Panc1 (cell line): ENCODE results near the gene WNT1. TPM values are rescaled to one million over a fixed set of nuclear protein-coding genes. Genes with fewer than 3 reads are reported as not detected.
A peak's percentile ranks its signal among the peaks of the same experiment; 100 is the strongest.

Experiments used
- ATAC-seq: fragments of 200-7000 bp; cut with Tn5 transposase; 2 replicates; pipeline ENCODE4 v1.9.1; 2020; ENCODE audit warnings: mild to moderate bottlenecking, moderate library complexity
- BruUV-seq: library from RNA; stranded (reverse); fragments of 400-500 nt; replicated peaks from 2 replicates; lab custom pipeline; 2021; lab: Mats Ljungman, UMichigan
- CTCF ChIA-PET: fragments of 300-600 bp; sonication (Branson Sonifier 250); formaldehyde crosslinking; loops from one replicate; lab custom pipeline; 2022; ENCODE audit warnings: antibody characterized with exemption; lab: Charles Lee
- POLR2A ChIA-PET: fragments of 300-600 bp; sonication (Branson Sonifier 250); formaldehyde crosslinking; loops from one replicate; lab custom pipeline; 2022; ENCODE audit warnings: antibody characterized with exemption; lab: Charles Lee
- DNase-seq: peaks from one replicate; pipeline ENCODE4 v3.0.0-alpha.2; 2010; ENCODE audit warnings: low read depth, low spot score
- H3K27ac ChIP-seq: 2 replicates; pipeline ENCODE4 v1.5.1; 2011; ENCODE audit warnings: mild to moderate bottlenecking, low read length, inconsistent platforms
- H3K27me3 ChIP-seq: fragments of 200-500 bp; sonication (Bioruptor generic); 2 replicates; pipeline ENCODE4 v1.6.0; 2014; ENCODE audit warnings: low read length, inconsistent platforms; ENCODE audit not compliant: control insufficient read depth, insufficient read depth
- H3K36me3 ChIP-seq: fragments of 200-500 bp; sonication (Bioruptor generic); 2 replicates; pipeline ENCODE4 v1.5.1; 2014; ENCODE audit warnings: inconsistent platforms, mild to moderate bottlenecking, low read length, moderate library complexity; ENCODE audit not compliant: control insufficient read depth, insufficient read depth
- H3K4me1 ChIP-seq: 2 replicates; pipeline ENCODE4 v1.5.1; 2011; ENCODE audit warnings: inconsistent platforms, mild to moderate bottlenecking, low read length, moderate library complexity; ENCODE audit not compliant: control insufficient read depth, insufficient read depth
- H3K4me3 ChIP-seq, 2 experiments: 2 replicates each; pipeline ENCODE4 v1.5.1; 2011 to 2012; ENCODE audit warnings: low read depth in 2 of 2, low read length in 2 of 2, mild to moderate bottlenecking in 2 of 2, inconsistent platforms in 1 of 2, moderate library complexity in 1 of 2
- H3K9me3 ChIP-seq: fragments of 200-500 bp; sonication (Bioruptor generic); 2 replicates; pipeline ENCODE4 v1.5.1; 2014; ENCODE audit warnings: low read depth, mild to moderate bottlenecking, inconsistent platforms, low read length, moderate library complexity; ENCODE audit not compliant: control insufficient read depth, insufficient read depth
- POLR2AphosphoS5 ChIP-seq: IDR thresholded peaks from 2 replicates; pipeline ENCODE4 v1.6.1; 2012; ENCODE audit warnings: mild to moderate bottlenecking, low read depth, low read length, moderate library complexity
- TCF7L2 ChIP-seq: IDR thresholded peaks from 2 replicates; pipeline ENCODE4 v1.6.1; 2011; ENCODE audit warnings: mild to moderate bottlenecking, low read depth, low read length, inconsistent platforms
- in situ Hi-C: cut with HindIII; loops from 2 replicates; pipeline ENCODE4 v1.10.0; 2016; ENCODE audit warnings: low sequenced_read_pairs, low pct_unique_long_range_greater_than_20kb
- intact Hi-C: fragments of 100-400 bp; cut with micrococcal nuclease; formaldehyde crosslinking; loops from one replicate; pipeline ENCODE4 v1.10.0; 2022; ENCODE audit not compliant: unreplicated experiment
- total RNA-seq: library from RNA; stranded (reverse); gene quantifications from one replicate; pipeline ENCODE4 v1.2.1, GENCODE V29; 2021; ENCODE audit not compliant: unreplicated experiment
- TF ChIP-seq, protein P1 (sequence below), 2 experiments: IDR thresholded peaks; 2 replicates each; pipeline ENCODE4 v1.6.1; 2011 to 2012; ENCODE audit warnings: low read depth in 2 of 2, control low read depth in 1 of 2, low read length in 1 of 2, mild to moderate bottlenecking in 1 of 2, moderate library complexity in 1 of 2; ENCODE audit not compliant: insufficient read depth in 1 of 2
- TF ChIP-seq, protein P2 (sequence below): fragments of 450-650 bp; IDR thresholded peaks from 2 replicates; pipeline ENCODE4 v1.5.1; 2017; ENCODE audit warnings: mild to moderate bottlenecking

Gene WNT1
- total RNA-seq, 1 experiment from 2014 or later, result not detected

- Histone ChIP-seq H3K27me3 (no peaks in the 10 kb centered on the region), H3K4me3 (no peak overlapping the region), H3K9me3 (no peaks in the 10 kb centered on the region), H3K4me1 (peaks cover 20% of the 10 kb centered on the region), H3K27ac (no peak overlapping the region), H3K36me3 (no peaks in the 10 kb centered on the region)
- intact Hi-C loops (no loop called here), in situ Hi-C loops (no loop called here)
- DNase-seq, result no peak
- ChIA-PET CTCF (no interaction called here), POLR2A (no interaction called here)
- no TSS peak for BruUV-seq
- no peak for ATAC-seq
- no peak for TF ChIP-seq POLR2AphosphoS5
Observed at GRCh38 chr12:48969833-48970701, 8.1 kb upstream of the WNT1 start.

DNA sequence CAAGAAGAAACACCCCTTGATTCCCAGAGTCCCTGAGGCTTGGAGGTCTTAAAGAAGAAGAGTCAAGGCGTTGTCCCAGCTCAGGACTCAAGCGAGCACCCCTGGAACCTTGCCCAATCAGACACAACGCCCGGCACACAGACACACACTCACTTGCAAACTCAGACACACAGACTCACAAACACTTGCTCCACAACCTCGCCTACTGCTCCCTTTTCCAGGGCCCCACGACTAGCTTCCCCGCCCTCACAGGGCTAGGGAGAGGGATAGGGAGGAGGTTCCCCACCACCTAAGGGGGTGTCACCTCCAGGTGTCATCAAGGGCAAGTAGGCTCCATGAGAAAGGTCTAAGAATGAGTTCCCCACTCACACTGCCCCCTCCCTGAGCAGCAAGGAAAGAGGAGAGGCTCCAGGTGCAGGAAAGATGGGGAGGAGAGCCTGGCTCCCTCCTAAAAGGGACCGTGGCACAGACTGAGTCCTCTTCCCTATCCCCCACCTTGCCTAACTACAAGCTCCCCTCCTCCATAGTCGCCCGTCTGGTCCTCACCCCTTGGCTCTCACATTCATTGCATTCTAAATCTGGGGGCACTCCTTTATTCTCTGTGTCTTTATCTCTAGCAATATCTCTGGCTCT, 7.3 kb upstream of the WNT1 start:
- peak overlapping the region; percentile 69 for H3K27ac ChIP-seq
- ATAC-seq, result peak; percentile 28
- no peak for DNase-seq
- POLR2A ChIA-PET, result no interaction called here
- no peaks in the 10 kb centered on the region for H3K27me3 ChIP-seq
- peaks cover 20% of the 10 kb centered on the region for H3K4me1 ChIP-seq
- TF ChIP-seq TCF7L2, result no peak
- TF ChIP-seq, protein P1, sequence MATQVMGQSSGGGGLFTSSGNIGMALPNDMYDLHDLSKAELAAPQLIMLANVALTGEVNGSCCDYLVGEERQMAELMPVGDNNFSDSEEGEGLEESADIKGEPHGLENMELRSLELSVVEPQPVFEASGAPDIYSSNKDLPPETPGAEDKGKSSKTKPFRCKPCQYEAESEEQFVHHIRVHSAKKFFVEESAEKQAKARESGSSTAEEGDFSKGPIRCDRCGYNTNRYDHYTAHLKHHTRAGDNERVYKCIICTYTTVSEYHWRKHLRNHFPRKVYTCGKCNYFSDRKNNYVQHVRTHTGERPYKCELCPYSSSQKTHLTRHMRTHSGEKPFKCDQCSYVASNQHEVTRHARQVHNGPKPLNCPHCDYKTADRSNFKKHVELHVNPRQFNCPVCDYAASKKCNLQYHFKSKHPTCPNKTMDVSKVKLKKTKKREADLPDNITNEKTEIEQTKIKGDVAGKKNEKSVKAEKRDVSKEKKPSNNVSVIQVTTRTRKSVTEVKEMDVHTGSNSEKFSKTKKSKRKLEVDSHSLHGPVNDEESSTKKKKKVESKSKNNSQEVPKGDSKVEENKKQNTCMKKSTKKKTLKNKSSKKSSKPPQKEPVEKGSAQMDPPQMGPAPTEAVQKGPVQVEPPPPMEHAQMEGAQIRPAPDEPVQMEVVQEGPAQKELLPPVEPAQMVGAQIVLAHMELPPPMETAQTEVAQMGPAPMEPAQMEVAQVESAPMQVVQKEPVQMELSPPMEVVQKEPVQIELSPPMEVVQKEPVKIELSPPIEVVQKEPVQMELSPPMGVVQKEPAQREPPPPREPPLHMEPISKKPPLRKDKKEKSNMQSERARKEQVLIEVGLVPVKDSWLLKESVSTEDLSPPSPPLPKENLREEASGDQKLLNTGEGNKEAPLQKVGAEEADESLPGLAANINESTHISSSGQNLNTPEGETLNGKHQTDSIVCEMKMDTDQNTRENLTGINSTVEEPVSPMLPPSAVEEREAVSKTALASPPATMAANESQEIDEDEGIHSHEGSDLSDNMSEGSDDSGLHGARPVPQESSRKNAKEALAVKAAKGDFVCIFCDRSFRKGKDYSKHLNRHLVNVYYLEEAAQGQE (IDR thresholded peaks at IDR 0.05; ENCODE audit: insufficient read depth in 1 of 2, low read depth in 2 of 2, low read length in 1 of 2), result no peak
- no peaks in the 10 kb centered on the region for H3K9me3 ChIP-seq
- intact Hi-C loops (no loop called here), in situ Hi-C loops (no loop called here)
- CTCF ChIA-PET, result interaction anchor here (0.7 to 1.7 kb wide), 4 partner anchors 17 to 150 kb away, joined by 3 to 15 read pairs (median 5); no protein-coding TSS in a partner anchor
- BruUV-seq, result no TSS peak
- H3K4me3 ChIP-seq, result peak overlapping the region; percentile 34 to 59
- no peaks in the 10 kb centered on the region for H3K36me3 ChIP-seq

DNA sequence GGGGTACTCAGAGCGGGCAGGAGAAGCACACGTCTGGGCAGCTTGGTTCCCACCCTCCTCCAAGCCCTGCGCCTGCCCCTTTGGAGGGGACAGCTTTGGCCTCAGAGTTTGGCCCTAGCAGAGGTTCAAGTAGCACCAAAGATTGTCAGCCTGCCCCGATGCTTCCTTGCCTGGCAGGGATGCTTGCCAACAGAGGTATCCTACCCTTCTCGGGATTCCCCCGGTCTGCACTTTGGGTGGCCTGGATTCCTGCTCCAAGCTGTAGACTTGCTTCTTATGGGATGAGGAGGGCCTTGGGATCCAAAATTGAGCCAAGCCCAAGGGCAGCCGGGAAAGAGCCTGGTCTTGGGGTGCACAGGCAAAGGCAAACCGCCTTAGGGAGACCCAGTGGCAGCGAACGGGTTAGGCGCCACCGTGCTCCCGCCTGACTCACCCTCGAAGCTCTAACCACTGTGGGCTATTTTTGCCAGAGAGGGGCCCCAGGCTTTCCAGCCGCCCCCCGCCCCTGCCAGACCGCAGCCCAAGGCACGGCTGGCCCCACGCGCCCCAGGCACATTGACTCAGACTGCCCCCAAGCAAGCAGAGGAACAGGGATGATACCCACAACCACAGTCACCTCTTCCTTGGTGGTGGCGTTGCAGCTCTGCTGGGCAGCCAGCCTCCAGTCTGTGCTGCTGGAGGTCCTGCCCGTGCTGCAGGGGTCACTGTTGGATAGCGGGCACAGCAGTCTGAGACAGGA, 5.7 kb upstream of the WNT1 start:
- TF ChIP-seq, protein P2, sequence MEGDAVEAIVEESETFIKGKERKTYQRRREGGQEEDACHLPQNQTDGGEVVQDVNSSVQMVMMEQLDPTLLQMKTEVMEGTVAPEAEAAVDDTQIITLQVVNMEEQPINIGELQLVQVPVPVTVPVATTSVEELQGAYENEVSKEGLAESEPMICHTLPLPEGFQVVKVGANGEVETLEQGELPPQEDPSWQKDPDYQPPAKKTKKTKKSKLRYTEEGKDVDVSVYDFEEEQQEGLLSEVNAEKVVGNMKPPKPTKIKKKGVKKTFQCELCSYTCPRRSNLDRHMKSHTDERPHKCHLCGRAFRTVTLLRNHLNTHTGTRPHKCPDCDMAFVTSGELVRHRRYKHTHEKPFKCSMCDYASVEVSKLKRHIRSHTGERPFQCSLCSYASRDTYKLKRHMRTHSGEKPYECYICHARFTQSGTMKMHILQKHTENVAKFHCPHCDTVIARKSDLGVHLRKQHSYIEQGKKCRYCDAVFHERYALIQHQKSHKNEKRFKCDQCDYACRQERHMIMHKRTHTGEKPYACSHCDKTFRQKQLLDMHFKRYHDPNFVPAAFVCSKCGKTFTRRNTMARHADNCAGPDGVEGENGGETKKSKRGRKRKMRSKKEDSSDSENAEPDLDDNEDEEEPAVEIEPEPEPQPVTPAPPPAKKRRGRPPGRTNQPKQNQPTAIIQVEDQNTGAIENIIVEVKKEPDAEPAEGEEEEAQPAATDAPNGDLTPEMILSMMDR, result peak; percentile 39
- TF ChIP-seq TCF7L2, result no peak
- Histone ChIP-seq H3K4me3 (no peak overlapping the region), H3K27ac (no peak overlapping the region), H3K27me3 (no peaks in the 10 kb centered on the region), H3K4me1 (peaks cover 20% of the 10 kb centered on the region), H3K36me3 (no peaks in the 10 kb centered on the region), H3K9me3 (no peaks in the 10 kb centered on the region)
- BruUV-seq, result no TSS peak
- POLR2A ChIA-PET, result interaction anchor here (0.6 kb wide), 1 partner anchor 25 kb away, joined by 4 read pairs; no protein-coding TSS in a partner anchor
- intact Hi-C loops (no loop called here), in situ Hi-C loops (no loop called here)
- DNase-seq, result no peak
- CTCF ChIA-PET, result interaction anchor here (1.7 kb wide), 1 partner anchor 16 kb away, joined by 4 read pairs; no protein-coding TSS in a partner anchor
- ATAC-seq, result no peak
